CD4-positive, alpha-beta memory T cell (primary cell): Measurements from ENCODE around the gene NMNAT3. TPM values are rescaled to one million over a fixed set of nuclear protein-coding genes. Genes with fewer than 3 reads are reported as not detected.

ENCODE experiments used
- CTCF ChIA-PET: fragments of 350-600 bp; sonication (Branson Sonifier 250); formaldehyde crosslinking; loops from one replicate; lab custom pipeline; 2021; ENCODE audit warnings: inconsistent platforms; ENCODE audit not compliant: partially characterized antibody; lab: Charles Lee
- POLR2A ChIA-PET: fragments of 350-600 bp; sonication (Branson Sonifier 250); formaldehyde crosslinking; loops from one replicate; lab custom pipeline; 2021; ENCODE audit not compliant: partially characterized antibody; lab: Charles Lee
- DNase-seq, 5 donors: peaks; one replicate each; pipeline versions ENCODE4 v3.0.0 to v3.0.0-alpha.2; 2020 to 2022; ENCODE audit warnings: mixed read lengths in 1 of 5
- H3K27ac ChIP-seq: one replicate; pipeline ENCODE4 v1.7.0; 2013; ENCODE audit warnings: low read depth, low read length
- H3K27me3 ChIP-seq: 2 replicates; pipeline ENCODE4 v1.7.0; 2013; ENCODE audit warnings: mild to moderate bottlenecking, low read length, moderate library complexity; ENCODE audit not compliant: insufficient read depth
- H3K36me3 ChIP-seq: 2 replicates; pipeline ENCODE4 v1.7.0; 2013; ENCODE audit warnings: mild to moderate bottlenecking, low read length, moderate library complexity; ENCODE audit not compliant: insufficient read depth
- H3K4me1 ChIP-seq: 2 replicates; pipeline ENCODE4 v1.7.0; 2013; ENCODE audit warnings: mild to moderate bottlenecking, low read length, moderate library complexity; ENCODE audit not compliant: insufficient read depth
- H3K4me3 ChIP-seq, 2 donors: one replicate each; pipeline ENCODE4 v1.7.0; 2013; ENCODE audit warnings: low read length in 2 of 2, mild to moderate bottlenecking in 1 of 2
- H3K9me3 ChIP-seq, 2 donors: one replicate each; pipeline ENCODE4 v1.7.0; 2013; ENCODE audit warnings: low read length in 2 of 2, control low read depth in 1 of 2; ENCODE audit not compliant: control insufficient read depth in 1 of 2
- H3K27ac Mint-ChIP-seq, 7 donors: one replicate each; pipeline ENCODE4 v1.8.0; 2020 to 2021; ENCODE audit warnings: mixed read lengths in 7 of 7, mild to moderate bottlenecking in 6 of 7, inconsistent platforms in 3 of 7, moderate library complexity in 3 of 7
- H3K27me3 Mint-ChIP-seq, 2 donors: one replicate each; pipeline ENCODE4 v1.8.0; 2020 to 2021; ENCODE audit warnings: mixed read lengths in 2 of 2
- H3K36me3 Mint-ChIP-seq, 2 donors: one replicate each; pipeline ENCODE4 v1.8.0; 2020 to 2021; ENCODE audit warnings: mixed read lengths in 2 of 2, inconsistent platforms in 1 of 2, mild to moderate bottlenecking in 1 of 2
- H3K4me1 Mint-ChIP-seq, 4 donors: one replicate each; pipeline ENCODE4 v1.8.0; 2020 to 2021; ENCODE audit warnings: mixed read lengths in 4 of 4, mild to moderate bottlenecking in 1 of 4
- H3K4me3 Mint-ChIP-seq, 8 donors: one replicate each; pipeline ENCODE4 v1.8.0; 2020 to 2021; ENCODE audit warnings: mixed read lengths in 8 of 8, mild to moderate bottlenecking in 7 of 8, moderate library complexity in 6 of 8, inconsistent platforms in 3 of 8
- H3K9me3 Mint-ChIP-seq, 8 donors: one replicate each; pipeline ENCODE4 v1.8.0; 2020 to 2021; ENCODE audit warnings: mixed read lengths in 8 of 8, mild to moderate bottlenecking in 5 of 8, inconsistent platforms in 3 of 8, moderate library complexity in 1 of 8
- intact Hi-C: fragments of 100-400 bp; cut with micrococcal nuclease; formaldehyde crosslinking; loops from one replicate; pipeline ENCODE4 v1.15.1; 2023
- polyA plus RNA-seq, 2 donors: library from polyadenylated mRNA; unstranded; fragments of 300-500 nt; fragmentation: Illumina TruSeq; gene quantifications; one replicate each; pipeline ENCODE4 v1.2.3, GENCODE V29; 2021
- total RNA-seq, 2 experiments: library from RNA; stranded (reverse); gene quantifications; one replicate each; pipeline ENCODE4 v1.2.3, GENCODE V29; 2021

NMNAT3 gene
- total and polyA plus RNA-seq, 4 experiments from 2014 or later = 1.6 to 4.0 (median 2.2) TPM

- Histone ChIP-seq H3K27me3 (no peaks in the 10 kb centered on the region), H3K4me3 (no peak overlapping the region), H3K36me3 (no peaks in the 10 kb centered on the region), H3K4me1 (no peaks in the 10 kb centered on the region), H3K9me3 (no peaks in the 10 kb centered on the region), H3K27ac (no peak overlapping the region)
- Mint-ChIP-seq H3K27me3 (no peaks in the 10 kb centered on the region), H3K9me3 (no peaks in the 10 kb centered on the region), H3K36me3 (no peaks in the 10 kb centered on the region), H3K4me3 (no peak overlapping the region), H3K4me1 (no peaks in the 10 kb centered on the region), H3K27ac (no peak overlapping the region)
- DNase-seq = no peak
- ChIA-PET CTCF (no interaction called here), POLR2A (no interaction called here)
- intact Hi-C loops = no loop called here
Measured at GRCh38 chr3:139664958-139665357, 12.8 kb downstream of the NMNAT3 start.

DNA sequence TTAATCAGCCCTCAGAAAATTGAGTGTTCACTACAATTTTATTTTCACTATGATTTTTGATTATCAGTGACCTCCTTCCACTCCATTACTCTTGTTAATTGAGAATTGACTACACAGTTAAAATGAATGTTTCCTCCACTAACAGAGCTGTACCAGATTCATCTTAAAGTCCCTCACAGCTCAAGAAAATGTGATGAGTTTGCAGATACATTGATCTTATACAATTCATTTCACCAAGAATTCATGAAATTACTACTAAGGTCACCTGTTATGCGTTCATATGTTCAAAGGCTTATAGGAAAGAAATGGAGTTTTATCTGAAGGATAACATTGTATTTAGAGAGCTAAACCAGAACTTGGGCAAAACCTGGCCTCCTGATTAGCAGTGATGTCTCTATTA lies 17.5 kb downstream of the NMNAT3 start:
- Histone ChIP-seq H3K4me3 (no peak overlapping the region), H3K36me3 (no peaks in the 10 kb centered on the region), H3K4me1 (no peaks in the 10 kb centered on the region), H3K27ac (no peak overlapping the region), H3K9me3 (no peaks in the 10 kb centered on the region), H3K27me3 (no peaks in the 10 kb centered on the region)
- Mint-ChIP-seq H3K9me3 (no peaks in the 10 kb centered on the region), H3K36me3 (no peaks in the 10 kb centered on the region), H3K4me1 (no peaks in the 10 kb centered on the region), H3K4me3 (no peak overlapping the region), H3K27me3 (no peaks in the 10 kb centered on the region), H3K27ac (no peak overlapping the region)
- DNase-seq = no peak
- CTCF ChIA-PET = no interaction called here
- POLR2A ChIA-PET = no interaction called here
- intact Hi-C loops = no loop called here

GRCh38 chr3:139659511-139659910 lies 18.3 kb downstream of the NMNAT3 start:
- no peaks in the 10 kb centered on the region for H3K27me3 ChIP-seq

GRCh38 chr3:139657936-139658335 lies 19.8 kb downstream of the NMNAT3 start:
- H3K36me3 ChIP-seq = no peaks in the 10 kb centered on the region
- no peaks in the 10 kb centered on the region for H3K36me3 Mint-ChIP-seq
- no peaks in the 10 kb centered on the region for H3K4me1 ChIP-seq
- no peak for DNase-seq
- H3K9me3 Mint-ChIP-seq = no peaks in the 10 kb centered on the region
- CTCF ChIA-PET = no interaction called here
- no peak overlapping the region for H3K4me3 ChIP-seq
- no peaks in the 10 kb centered on the region for H3K27me3 ChIP-seq
- POLR2A ChIA-PET = no interaction called here
- no peaks in the 10 kb centered on the region for H3K9me3 ChIP-seq
- no peaks in the 10 kb centered on the region for H3K4me1 Mint-ChIP-seq
- H3K27me3 Mint-ChIP-seq = no peaks in the 10 kb centered on the region
- H3K27ac Mint-ChIP-seq = no peak overlapping the region
- no peak overlapping the region for H3K4me3 Mint-ChIP-seq
- no peak overlapping the region for H3K27ac ChIP-seq
- intact Hi-C loops = no loop called here

More at GRCh38 chr3:139659511-139659910, 18.3 kb downstream of the NMNAT3 start:
- Mint-ChIP-seq H3K4me1 (no peaks in the 10 kb centered on the region), H3K27ac (no peak overlapping the region), H3K27me3 (no peaks in the 10 kb centered on the region), H3K4me3 (no peak overlapping the region), H3K9me3 (no peaks in the 10 kb centered on the region), H3K36me3 (no peaks in the 10 kb centered on the region)
- no peak overlapping the region for H3K4me3 ChIP-seq
- H3K9me3 ChIP-seq = no peaks in the 10 kb centered on the region
- intact Hi-C loops = no loop called here
- CTCF ChIA-PET = no interaction called here
- H3K27ac ChIP-seq = no peak overlapping the region
- POLR2A ChIA-PET = no interaction called here
- no peaks in the 10 kb centered on the region for H3K36me3 ChIP-seq
- DNase-seq = no peak
- H3K4me1 ChIP-seq = no peaks in the 10 kb centered on the region

- no peak overlapping the region for H3K4me3 Mint-ChIP-seq
- intact Hi-C loops = no loop called here
- no peaks in the 10 kb centered on the region for H3K36me3 Mint-ChIP-seq
- H3K36me3 ChIP-seq = no peaks in the 10 kb centered on the region
- H3K4me3 ChIP-seq = no peak overlapping the region
- no peaks in the 10 kb centered on the region for H3K4me1 Mint-ChIP-seq
- CTCF ChIA-PET = no interaction called here
- POLR2A ChIA-PET = no interaction called here
- H3K9me3 Mint-ChIP-seq = no peaks in the 10 kb centered on the region
- no peak for DNase-seq
- H3K4me1 ChIP-seq = no peaks in the 10 kb centered on the region
- no peak overlapping the region for H3K27ac ChIP-seq
- no peaks in the 10 kb centered on the region for H3K27me3 ChIP-seq
- H3K9me3 ChIP-seq = no peaks in the 10 kb centered on the region
- H3K27me3 Mint-ChIP-seq = no peaks in the 10 kb centered on the region
- H3K27ac Mint-ChIP-seq = no peak overlapping the region
Measured at GRCh38 chr3:139657434-139657833, 20.3 kb downstream of the NMNAT3 start.

DNA sequence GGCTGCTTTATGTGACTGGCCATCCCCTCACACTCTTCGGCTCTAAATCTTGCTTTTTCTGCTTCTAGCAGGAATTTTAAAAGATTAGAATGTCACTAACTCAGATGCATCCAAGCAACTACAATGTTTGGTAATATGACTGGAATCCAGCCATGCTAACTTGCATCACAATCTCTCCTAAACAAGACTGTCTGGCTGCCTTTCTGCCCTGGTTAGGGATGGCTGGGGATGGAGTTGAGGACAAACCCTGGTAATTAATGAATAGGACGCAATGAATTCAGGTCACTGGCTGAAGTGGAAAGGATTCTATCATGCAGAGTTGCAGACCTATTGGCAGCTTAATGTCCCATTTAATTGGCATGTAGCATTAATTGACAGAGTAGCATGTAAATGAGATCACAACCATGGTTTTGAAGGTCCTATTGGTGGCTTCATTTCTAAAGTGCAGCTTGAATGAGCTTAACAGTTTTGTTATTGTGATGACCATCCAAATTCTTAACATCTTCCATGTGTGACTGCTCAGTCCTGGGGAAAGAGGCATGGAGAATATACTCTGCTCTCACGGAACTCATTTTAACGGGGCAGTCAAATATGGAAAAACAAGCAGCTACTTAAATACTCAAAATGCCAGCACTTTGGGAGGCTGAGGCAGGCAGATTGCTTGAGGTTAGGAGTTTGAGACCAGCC lies 21.7 kb downstream of the NMNAT3 start:
- H3K9me3 ChIP-seq = no peaks in the 10 kb centered on the region
- H3K9me3 Mint-ChIP-seq = no peaks in the 10 kb centered on the region
- intact Hi-C loops = no loop called here

GRCh38 chr3:139654637-139655365 lies 23.0 kb downstream of the NMNAT3 start:
- Mint-ChIP-seq H3K36me3 (no peaks in the 10 kb centered on the region), H3K27me3 (no peaks in the 10 kb centered on the region), H3K4me1 (no peaks in the 10 kb centered on the region), H3K4me3 (no peak overlapping the region), H3K9me3 (no peaks in the 10 kb centered on the region), H3K27ac (no peak overlapping the region)
- Histone ChIP-seq H3K27me3 (no peaks in the 10 kb centered on the region), H3K27ac (no peak overlapping the region), H3K36me3 (no peaks in the 10 kb centered on the region), H3K4me1 (no peaks in the 10 kb centered on the region), H3K4me3 (no peak overlapping the region), H3K9me3 (no peaks in the 10 kb centered on the region)
- ChIA-PET CTCF (interaction anchor here (0.6 kb wide), 1 partner anchor 8 kb away, joined by 3 read pairs; no protein-coding TSS in a partner anchor), POLR2A (no interaction called here)
- no peak for DNase-seq
- intact Hi-C loops = no loop called here

More for the DNA sequence above, 21.7 kb downstream of the NMNAT3 start:
- ChIA-PET POLR2A (no interaction called here), CTCF (no interaction called here)
- Mint-ChIP-seq H3K4me1 (no peaks in the 10 kb centered on the region), H3K27me3 (no peaks in the 10 kb centered on the region), H3K27ac (no peak overlapping the region), H3K4me3 (no peak overlapping the region), H3K36me3 (no peaks in the 10 kb centered on the region)
- no peaks in the 10 kb centered on the region for H3K4me1 ChIP-seq
- DNase-seq = no peak
- no peak overlapping the region for H3K4me3 ChIP-seq
- no peaks in the 10 kb centered on the region for H3K36me3 ChIP-seq
- H3K27ac ChIP-seq = no peak overlapping the region
- H3K27me3 ChIP-seq = no peaks in the 10 kb centered on the region
